SIG-M5 (cell line): ENCODE data around the gene UVSSA.

ENCODE experiments used
- DNase-seq: peaks from one replicate; lab custom pipeline; 2025; lab: John Stamatoyannopoulos, UW

Gene UVSSA

GRCh38 chr4:1349359-1350168, 2.6 kb downstream of the UVSSA start:
- no peak for DNase-seq

DNA sequence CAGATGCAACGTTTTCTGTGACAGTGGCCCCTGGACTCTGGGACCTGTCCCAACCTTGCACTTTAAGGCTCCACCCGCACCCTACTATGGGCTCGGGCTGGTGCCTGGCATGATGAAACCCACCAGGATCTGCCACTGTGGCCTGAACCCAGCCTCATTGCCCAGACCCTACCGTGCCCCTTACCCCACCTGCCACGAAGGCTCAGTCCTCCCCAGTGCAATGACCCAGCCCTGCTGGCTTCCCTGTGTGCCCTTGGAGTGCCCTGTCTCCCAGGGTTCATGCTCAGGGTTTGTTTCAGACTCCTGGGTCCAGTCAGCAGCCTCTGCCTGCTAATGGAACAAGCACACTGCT, 3.1 kb downstream of the UVSSA start:
- DNase-seq = no peak

GRCh38 chr4:1351854-1352566, 5.0 kb downstream of the UVSSA start:
- DNase-seq = no peak

GRCh38 chr4:1352567-1352900, 5.5 kb downstream of the UVSSA start:
- DNase-seq = no peak

DNA sequence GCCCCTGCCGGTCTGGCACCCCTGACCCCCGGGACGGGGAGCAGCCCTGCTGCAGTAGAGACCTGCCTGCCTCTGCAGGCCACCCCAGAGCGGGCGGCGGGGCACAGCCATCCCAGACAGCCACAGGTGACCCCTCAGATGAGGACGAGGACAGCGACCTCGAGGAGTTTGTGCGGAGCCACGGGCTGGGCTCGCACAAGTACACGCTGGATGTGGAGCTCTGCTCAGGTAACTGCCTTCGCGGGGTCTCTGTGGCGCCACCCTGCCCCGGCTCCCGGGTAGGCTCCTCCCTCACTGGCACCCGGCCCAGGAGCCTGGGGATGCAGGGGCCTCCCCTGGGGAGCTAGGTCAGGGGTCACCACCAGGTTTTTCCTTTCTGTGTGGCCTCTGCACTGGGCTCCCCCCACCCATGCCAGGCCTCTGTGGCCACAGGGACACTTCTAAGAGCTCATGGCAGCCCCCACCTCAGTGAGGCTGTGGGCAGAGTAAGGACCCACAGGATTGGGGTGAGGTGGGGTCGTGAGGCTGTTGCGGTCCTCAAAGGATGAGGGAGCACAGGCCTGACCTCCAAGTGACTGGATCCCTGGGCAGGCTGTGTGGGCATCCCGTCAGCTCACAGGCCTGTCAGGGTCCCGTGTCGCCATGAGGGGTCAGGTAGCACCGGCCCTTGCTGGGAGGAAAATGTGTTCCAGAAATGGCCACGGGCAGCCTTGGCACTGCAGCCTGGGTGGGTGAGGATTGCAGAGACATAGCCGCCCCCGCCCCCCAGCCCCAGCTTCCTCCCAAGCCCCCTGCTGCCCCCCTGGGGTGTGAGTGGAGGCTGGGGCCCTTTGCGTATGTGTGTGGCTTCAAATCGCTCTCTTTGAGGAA, 6.4 kb downstream of the UVSSA start:
- no peak for DNase-seq

DNA sequence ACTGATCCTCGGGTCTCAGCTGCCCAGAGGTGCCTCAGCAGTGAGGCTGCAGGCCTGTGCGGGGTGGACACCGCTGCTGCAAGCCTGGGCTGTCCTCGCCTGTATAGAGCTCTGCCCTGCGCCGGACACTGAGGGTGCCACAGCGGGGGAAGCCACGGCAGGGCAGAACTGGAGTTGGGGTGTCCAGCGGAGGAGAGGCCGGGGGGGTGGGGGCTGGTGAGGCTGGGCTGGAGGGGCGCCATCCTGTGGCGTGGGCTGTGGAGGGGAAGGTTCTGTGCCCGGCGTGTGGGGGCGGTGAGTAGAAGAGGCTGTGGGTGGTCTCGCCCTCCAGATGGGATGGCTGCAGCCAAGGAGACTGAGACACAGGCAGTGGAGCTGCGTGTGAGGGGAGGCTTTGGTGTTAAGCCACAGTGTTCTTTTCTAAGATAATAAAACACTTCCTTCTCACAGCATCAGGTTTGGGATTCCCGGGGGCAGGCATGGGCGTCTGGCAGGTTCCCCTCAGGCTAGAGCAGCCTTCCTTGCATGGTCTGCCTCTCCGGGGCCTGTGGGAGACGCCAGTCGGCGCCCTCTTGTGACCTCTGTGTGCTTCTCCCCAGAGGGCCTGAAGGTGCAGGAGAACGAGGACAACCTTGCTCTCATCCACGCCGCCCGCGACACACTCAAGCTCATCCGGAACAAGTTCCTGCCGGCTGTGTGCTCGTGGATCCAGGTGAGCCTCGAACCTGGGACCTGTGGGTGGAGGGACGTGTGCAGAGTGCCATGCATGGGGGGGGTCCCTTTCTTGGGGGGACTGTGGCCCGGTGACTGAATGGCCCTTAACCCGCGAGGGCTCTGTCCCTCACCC, 7.4 kb downstream of the UVSSA start:
- no peak for DNase-seq

DNA sequence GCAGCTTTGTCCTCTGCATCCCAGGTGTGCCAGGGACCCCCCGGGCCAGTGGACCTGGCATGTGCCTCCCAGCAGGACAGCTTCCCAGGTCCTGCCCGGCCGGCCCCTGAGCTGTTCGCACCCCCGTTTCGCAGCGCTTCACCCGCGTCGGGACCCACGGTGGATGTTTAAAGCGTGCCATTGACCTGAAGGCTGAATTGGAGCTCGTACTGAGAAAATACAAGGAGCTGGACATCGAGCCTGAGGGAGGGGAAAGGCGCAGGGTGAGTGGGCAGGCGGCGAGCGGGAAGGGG, 7.9 kb downstream of the UVSSA start:
- DNase-seq = no peak

- DNase-seq = no peak
Measured at GRCh38 chr4:1355378-1355777, 8.4 kb downstream of the UVSSA start.

GRCh38 chr4:1356181-1356998, 9.4 kb downstream of the UVSSA start:
- DNase-seq = no peak

DNA sequence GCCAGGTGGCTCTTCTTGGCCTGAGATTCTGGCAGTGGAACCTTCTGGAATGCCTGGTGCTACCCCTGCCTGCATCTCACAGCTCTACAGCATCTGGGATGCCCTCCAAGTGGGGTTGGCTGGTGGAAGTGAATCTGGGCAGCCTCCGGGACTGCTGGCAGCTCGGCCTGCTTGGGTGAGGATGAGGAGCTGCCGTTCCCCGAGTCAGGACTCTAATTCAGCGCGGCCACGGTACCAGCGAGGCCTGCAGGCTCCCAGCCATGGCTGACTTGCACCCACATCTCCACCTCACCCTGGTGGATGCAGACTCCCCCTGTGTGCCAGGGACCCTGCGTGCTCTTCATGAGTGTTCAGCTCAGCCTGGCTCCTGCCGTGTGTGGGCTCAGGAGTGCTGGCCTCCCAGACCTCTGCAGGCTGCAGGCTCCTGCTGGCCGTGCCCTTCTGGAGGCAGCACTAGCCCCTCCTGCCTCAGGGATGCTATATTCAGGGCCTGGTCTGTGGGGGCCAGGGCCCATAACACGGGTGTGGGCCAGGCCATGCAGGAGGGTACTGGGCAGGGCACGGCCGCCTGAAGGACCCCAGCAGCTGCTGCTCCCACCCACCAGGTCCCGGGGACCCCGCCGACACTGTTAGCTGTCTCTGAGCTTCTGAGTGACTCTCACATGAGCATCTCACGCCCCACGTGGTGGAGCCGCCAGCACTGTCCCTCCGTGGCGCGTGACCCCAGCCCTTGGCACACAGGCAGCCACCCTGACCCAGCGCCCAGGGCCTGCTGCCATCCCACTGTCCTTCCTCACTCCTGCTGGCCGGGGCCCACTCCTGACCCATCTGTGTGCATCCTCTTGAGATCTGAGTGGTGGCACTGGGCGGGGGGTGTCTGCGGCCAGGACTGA, 10.6 kb downstream of the UVSSA start:
- no peak for DNase-seq

DNA sequence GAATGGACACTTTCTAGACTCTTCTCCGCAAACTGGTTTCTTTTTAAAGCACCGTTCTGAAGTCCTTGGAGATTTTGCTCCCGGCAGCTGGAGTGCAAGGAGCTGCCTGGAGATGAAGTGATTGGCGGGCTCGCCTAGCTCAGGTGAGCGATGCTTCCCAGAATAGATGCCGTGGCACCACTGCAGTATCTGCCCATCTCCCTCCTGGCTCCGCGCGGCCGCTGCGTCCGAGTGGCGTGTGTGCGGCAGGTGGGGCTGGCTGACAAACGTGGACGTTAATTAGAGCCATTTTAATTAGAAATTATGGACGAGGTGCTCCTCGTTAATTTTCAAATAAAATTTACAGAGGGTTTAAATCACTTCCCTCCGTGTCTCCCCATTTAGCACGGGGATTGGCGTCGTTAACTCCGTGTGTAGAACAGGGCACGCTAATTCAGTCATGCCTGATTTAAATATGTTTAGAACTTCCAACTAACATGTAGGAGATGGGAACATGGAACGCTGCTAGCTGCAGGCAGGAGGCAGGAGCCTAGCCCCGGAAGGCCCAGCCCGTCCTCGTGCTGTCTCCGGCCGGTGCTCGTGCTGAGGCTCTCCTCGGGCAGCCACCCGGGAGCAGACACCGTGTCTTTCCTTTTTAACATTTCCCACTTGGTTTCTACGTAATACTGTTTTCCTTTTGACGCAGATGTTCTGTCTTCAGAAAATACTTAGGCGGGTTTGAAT, 11.6 kb downstream of the UVSSA start:
- DNase-seq = no peak

- no peak for DNase-seq
Measured at GRCh38 chr4:1359144-1359501, 12.1 kb downstream of the UVSSA start.

- no peak for DNase-seq
Measured at GRCh38 chr4:1359976-1360375, 13.0 kb downstream of the UVSSA start.

DNA sequence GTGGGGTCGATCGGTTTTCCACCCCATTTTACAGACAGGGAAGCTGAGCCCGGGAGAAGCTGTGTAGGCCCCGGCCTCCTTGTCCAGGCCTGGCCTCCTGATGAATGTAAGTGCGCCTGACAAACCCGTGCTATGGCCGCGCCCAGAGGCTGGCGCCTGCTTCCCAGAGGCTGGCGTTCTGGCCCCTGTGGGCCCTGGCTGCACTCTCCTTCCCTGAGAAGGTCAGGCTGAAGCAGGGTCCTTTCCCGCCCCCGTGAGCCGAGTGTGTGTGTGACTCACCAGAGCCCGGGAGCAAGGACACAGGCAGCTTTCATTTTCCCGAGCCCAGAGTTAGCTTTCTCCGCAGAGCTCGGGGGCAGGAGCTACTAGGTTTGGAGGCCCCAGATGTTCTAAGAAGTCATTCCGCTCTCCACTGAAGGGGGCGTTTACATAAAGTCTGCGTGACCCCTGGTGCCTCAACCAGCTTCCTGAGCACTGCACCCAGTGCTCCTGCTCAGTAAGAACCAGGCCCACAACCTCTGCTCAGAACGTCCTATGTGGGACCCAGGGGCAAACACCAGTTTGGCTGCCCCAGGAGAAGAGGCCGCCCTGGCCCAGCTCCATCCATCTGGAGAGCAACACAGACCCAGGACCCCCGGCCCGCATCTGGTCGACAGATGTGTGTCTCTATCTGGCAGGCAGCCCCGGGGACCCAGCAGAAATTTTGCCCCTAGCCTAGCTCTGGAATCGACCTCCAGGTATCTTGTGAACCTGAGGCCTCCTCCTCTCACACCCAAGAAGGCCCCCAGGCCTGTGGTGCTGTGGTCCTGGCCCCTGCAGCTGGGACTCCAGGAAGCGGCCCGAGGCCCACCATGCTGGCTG, 13.6 kb downstream of the UVSSA start:
- DNase-seq = no peak

GRCh38 chr4:1361431-1361830, 14.4 kb downstream of the UVSSA start:
- DNase-seq = no peak

DNA sequence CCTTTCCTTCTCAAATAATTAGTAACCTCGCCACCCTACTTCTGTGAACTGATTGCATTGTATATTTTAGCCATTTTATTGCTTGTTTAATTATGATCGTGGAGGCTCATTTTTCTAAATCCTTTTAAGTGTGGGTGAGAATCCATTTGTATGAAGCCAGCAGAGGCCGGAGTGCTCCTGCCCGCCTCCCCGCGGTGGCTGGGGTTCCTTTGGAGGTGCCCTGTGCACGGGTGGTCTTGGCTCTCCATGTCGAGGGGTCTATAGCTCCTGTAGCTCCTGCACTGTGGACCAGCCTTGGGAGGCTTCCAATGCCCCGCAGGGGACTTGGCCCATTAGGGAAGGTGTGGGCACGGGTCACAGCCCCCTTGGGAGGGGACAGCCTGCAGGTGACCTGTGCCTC, 15.0 kb downstream of the UVSSA start:
- DNase-seq = no peak

DNA sequence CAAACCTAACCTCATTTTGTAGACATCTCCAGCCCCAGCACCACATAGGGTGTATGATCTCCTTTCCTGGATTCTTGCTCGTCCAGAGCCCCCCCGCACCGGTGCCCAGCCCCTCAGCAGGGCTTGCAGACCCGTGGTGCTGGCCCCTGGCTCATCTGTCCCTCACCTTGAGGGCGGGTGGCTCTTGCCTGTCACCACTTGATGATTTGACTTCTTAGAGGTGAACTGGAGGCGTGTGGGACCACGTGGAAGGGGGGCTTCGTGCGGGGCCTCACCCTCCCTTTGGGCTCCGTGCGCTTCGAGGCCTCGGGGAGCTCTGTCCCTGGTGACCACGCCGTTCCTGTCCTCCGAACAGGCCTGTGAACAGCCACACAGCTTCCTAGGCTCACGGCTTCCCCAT, 15.5 kb downstream of the UVSSA start:
- no peak for DNase-seq

GRCh38 chr4:1363513-1363912, 16.5 kb downstream of the UVSSA start:
- DNase-seq = no peak

DNA sequence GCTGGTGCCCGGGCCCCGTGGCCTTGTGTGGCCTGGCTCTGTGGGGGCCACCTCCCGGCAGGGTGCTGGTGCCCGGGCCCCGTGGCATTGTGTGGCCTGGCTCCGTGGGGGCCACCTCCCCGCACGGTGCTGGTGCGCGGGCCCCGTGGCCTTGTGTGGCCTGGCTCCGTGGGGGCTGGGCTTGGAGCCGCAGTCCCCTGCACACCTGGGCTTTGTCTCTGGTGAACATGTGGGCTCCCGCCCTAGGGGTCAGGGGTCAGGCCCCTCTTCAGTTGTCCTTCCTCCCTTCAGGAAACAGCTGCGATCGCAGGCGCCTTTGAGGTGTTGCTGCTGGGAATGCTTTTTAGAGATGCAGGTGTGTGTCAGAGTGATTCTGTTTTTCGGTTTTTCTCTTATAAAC, 17.2 kb downstream of the UVSSA start:
- no peak for DNase-seq
